ENCODE measurements around the gene VEGFA.

The VEGFA gene

GRCh38 chr6:43788301-43788700, 18.3 kb downstream of the VEGFA start:
- no peak for ATAC-seq

DNA sequence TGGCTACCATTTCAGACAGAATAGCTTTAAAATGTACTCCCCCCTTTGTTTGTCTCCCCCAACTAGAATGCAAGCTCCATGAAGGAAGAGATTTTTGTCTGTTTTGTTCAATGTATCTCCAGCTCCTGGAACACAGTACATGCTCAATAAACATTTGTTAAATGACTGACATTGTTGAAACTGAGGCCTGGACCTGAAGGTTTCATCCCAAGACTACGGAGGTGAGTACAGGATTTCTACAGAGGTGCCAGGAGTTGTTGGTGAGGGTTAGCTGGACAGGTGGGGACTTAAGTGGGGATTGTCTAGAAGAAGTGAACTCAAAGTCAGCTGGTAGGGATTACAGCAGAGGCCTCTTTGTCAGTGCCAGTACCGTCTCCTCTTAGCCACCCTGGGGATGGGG, 19.4 kb downstream of the VEGFA start:
- ATAC-seq, result no peak

DNA sequence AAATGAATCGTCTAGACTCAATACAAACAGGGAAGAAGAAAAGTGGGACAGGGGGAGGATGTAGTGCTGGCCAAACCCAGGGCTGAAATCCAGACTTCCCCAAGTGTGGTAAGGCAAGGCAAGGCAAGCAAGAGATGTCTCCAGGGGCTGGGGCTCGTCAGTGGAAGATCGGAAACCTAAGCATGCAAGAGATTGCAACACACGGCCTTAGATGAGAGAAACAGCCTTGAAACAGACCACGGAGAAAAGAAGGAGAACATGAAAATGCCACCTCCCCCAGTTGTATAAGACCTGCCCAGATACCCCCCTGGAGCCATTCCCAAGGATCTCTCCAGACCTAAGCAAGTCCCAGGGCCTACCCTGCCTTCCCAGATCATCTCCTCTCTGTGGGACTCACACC, 20.0 kb downstream of the VEGFA start:
- no peak for ATAC-seq

DNA sequence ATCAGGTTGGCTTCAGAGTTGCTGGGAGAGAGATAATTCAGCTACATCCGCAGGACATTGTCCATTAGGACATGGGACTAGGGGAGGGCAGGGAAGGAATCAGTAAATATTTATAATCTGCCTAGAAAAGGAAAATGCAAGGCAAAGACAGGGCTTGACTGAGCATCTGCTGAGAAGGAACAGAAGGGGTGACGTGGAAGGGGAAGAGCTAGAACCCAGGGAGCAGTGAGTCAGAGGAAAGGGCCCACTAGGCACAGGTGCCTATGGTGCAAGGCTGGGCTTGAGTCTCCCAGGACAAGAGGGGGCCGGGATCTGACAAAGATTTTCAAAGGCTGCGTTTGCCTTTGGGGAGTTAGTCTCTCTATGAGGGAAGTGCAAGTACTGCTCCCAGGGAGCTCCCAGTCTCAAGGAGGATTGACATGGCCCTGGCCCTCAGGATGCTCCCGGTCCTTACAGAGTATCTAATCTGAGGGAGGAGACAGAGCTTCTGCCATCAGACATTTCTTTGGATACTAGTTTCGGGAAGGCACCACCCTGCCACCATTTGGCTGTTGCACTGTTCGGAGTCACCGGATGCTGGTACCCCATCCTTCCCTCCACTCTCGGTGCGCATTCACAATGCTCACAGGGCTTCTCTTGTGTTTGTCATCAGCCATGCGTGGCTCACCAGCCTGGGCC, 21.9 kb downstream of the VEGFA start:
- ATAC-seq, result no peak

DNA sequence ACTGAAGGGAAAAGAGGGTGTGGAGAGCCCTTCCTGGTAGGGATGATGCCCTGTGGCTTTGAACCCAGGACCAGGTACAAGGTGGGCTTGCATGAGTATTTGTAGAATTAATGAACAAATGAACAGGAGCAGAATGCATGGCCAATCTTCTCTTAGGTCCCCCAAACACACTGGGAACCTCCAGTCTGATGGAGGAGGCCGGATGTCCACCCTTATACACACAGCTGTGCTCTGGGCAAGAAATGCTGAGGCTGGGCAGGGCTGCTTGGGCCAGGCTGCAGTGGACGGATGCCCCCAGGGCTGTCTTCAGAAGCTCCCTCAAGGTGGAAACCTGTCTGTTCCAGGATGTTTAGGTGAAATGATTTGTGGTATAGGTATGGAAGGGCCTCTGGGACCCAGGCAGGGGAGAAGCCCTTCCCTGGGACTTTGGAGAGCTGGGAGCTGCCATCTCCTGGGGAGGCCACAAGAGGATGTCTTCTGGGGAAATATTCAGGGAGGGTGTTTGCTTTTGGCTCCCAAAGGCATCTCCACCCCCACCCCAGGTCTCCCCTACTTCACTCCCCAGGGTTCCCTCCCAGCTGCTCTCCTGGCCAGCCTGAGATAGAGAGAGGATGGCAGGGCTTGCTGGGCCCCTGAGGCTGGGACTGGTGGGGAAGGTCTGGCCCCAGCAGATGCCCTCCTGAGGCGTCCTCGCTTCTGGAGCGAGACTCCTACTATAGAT, 23.3 kb downstream of the VEGFA start:
- no peak for ATAC-seq

DNA sequence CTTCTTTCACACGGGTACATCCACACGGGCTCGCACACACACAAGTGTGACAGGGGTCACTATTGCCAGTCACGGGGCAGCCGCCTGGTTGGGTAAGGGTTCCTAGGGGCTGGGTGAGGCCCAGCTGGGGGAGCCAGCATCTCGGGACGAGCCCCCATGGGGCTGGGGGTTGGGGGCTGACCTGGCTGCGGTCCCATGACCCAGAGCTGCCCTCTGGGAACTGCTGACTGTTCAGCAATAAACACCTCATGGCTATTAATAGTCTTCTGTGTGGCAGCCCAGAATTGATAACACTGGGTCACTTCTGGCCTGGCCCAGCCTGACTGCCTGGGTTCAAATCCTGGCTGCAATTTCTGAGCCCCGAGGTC, 23.8 kb downstream of the VEGFA start:
- no peak for ATAC-seq

- no peak for ATAC-seq
Observed at GRCh38 chr6:43795421-43795820, 25.4 kb downstream of the VEGFA start.

- ATAC-seq, result no peak
Observed at GRCh38 chr6:43796168-43796567, 26.2 kb downstream of the VEGFA start.

- ATAC-seq, result no peak
Observed at GRCh38 chr6:43796903-43797890, 27.2 kb downstream of the VEGFA start.

GRCh38 chr6:43797919-43798318, 27.9 kb downstream of the VEGFA start:
- no peak for ATAC-seq

GRCh38 chr6:43798688-43799444, 28.9 kb downstream of the VEGFA start:
- peak in 1 of 2 donors; percentile 58 for ATAC-seq

- no peak for ATAC-seq
Observed at GRCh38 chr6:43799551-43800297, 29.7 kb downstream of the VEGFA start.

GRCh38 chr6:43800298-43800623, 30.2 kb downstream of the VEGFA start:
- ATAC-seq, result no peak

GRCh38 chr6:43800746-43801494, 30.9 kb downstream of the VEGFA start:
- ATAC-seq, result no peak

DNA sequence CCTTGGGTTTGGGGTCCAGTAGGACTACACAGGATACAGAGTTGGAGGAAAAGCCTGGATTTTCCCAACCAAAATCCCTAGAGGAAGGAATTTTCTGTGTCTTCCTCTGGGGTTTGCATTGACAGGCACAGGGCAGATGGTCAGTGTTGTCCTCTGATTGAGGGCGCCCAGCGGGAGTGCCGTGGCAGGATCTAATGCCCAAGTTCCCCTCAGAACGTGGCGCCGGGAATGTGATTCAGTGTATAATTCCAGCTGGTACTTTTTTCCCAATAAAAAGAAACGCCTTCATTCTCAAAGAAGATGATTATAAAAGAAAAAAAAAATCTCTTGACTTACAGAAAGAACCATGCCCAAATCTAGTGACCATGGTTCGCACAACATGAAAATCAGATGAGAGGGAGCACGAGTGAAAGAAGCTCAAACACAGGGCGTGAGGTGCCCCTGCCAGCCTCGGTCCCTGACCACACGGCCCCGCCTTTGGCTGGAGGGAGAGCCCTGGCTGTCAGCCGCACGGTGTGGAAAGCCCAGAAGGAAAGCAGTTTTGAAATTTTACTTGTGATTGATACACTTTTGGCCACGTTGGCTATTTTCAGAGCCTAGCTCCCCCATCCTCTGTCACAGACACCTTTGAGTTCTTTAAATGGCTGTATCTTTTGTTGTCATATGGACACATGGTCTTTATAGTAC, 31.6 kb downstream of the VEGFA start:
- no peak for ATAC-seq

GRCh38 chr6:43803055-43803782, 33.2 kb downstream of the VEGFA start:
- no peak for ATAC-seq

- no peak for ATAC-seq
Observed at GRCh38 chr6:43803783-43804549, 34.0 kb downstream of the VEGFA start.

DNA sequence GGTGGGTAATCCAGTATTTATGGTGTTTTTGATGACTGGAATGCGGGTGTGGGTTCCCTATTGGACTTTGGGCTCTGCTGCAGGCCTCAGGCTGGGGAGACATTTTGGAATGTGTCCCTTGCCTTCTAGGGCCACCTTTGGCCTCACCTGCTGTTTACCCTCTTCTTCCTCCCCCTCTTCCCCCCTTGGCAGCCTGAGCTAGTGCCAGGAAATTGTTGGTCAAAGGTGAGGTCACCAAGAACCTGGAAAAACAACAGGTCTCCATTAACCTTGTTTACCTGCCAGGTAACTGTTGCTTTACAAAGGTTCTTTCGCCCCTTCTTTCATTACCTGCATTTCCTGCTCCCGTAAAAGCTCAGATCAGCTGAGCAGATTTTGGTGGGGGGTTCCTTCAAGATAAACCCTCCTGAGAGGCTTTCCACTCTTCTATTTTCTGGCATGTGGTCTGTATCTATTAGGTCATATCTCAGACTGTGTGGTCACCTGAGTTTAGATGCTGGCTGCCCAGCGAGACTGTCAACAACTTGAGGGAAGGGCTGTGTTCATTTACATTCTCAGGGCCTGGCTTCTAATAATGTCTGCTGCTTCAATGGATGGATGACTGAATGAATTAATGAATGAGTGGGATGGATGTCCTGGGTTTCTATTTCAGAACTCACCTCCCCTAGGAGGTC, 34.7 kb downstream of the VEGFA start:
- no peak for ATAC-seq

- no peak for ATAC-seq
Observed at GRCh38 chr6:43805699-43806042, 35.7 kb downstream of the VEGFA start.

Measured in activated CD4-positive, CD25-positive, alpha-beta regulatory T cell treated with anti-CD3 and anti-CD28 coated beads, Interleukin-2, amount 50 U/mL, for 24 hours (primary cell).